ENCODE data around the gene TSPO.

TSPO gene

DNA sequence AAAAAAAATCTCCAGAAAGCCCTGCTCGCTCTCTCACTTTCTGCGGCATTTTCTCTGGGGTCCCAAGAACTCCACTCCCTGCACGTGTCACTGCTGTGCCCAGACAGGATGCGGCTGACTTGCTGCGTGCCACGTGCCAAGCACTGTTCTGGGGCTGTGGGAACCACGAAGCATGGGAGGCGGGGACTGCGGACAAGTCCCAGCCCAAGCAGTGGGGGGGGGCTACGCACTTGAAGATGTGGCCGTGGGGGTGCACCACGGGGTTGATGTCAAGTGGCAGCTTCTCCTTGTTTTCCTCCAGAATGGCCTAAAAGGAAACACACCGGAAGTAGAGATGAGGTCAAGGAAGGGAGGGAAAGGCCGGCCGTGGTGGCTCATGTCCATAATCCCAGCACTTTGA is 24.7 kb downstream of the TSPO start:
- H3K27me3 Mint-ChIP-seq (ENCODE audit: low read depth), result no peaks in the 10 kb centered on the region
- H3K36me3 Mint-ChIP-seq (ENCODE audit: low read depth), result peaks cover 37% of the 10 kb centered on the region
- no peak overlapping the region for H3K27ac Mint-ChIP-seq
- no peaks in the 10 kb centered on the region for H3K9me3 Mint-ChIP-seq
- H3K4me1 Mint-ChIP-seq, result no peaks in the 10 kb centered on the region
- TF ChIP-seq, protein P1, sequence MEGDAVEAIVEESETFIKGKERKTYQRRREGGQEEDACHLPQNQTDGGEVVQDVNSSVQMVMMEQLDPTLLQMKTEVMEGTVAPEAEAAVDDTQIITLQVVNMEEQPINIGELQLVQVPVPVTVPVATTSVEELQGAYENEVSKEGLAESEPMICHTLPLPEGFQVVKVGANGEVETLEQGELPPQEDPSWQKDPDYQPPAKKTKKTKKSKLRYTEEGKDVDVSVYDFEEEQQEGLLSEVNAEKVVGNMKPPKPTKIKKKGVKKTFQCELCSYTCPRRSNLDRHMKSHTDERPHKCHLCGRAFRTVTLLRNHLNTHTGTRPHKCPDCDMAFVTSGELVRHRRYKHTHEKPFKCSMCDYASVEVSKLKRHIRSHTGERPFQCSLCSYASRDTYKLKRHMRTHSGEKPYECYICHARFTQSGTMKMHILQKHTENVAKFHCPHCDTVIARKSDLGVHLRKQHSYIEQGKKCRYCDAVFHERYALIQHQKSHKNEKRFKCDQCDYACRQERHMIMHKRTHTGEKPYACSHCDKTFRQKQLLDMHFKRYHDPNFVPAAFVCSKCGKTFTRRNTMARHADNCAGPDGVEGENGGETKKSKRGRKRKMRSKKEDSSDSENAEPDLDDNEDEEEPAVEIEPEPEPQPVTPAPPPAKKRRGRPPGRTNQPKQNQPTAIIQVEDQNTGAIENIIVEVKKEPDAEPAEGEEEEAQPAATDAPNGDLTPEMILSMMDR (IDR thresholded peaks at IDR 0.05; ENCODE audit: unreplicated experiment in 3 of 3), result no peak
- no peak overlapping the region for H3K4me3 Mint-ChIP-seq

DNA sequence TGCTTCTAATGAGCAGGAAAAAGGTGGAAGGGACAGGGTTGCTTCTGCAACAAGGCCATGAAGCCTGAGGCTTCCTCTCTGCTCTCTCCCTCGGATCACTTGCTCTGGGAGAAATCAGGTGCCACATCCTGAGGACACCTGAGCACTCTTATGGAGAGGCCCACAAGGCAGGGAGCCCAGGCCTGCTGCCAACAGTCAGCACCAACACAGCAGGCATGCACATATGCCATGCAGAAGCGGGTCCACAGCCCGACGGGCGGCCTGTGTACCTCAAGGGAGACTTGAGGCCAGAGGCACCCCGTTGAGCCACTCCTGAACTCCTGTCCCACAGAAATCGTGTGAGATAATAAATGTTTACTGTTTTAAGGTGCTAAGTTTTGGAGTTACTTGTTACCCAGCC is 26.1 kb downstream of the TSPO start:
- Mint-ChIP-seq H3K27me3 (ENCODE audit: low read depth) (no peaks in the 10 kb centered on the region), H3K4me1 (no peaks in the 10 kb centered on the region), H3K4me3 (no peak overlapping the region), H3K9me3 (no peaks in the 10 kb centered on the region), H3K27ac (no peak overlapping the region), H3K36me3 (ENCODE audit: low read depth) (peaks cover 41% of the 10 kb centered on the region)
- TF ChIP-seq, protein P1 (IDR thresholded peaks at IDR 0.05; ENCODE audit: unreplicated experiment in 3 of 3), result no peak

DNA sequence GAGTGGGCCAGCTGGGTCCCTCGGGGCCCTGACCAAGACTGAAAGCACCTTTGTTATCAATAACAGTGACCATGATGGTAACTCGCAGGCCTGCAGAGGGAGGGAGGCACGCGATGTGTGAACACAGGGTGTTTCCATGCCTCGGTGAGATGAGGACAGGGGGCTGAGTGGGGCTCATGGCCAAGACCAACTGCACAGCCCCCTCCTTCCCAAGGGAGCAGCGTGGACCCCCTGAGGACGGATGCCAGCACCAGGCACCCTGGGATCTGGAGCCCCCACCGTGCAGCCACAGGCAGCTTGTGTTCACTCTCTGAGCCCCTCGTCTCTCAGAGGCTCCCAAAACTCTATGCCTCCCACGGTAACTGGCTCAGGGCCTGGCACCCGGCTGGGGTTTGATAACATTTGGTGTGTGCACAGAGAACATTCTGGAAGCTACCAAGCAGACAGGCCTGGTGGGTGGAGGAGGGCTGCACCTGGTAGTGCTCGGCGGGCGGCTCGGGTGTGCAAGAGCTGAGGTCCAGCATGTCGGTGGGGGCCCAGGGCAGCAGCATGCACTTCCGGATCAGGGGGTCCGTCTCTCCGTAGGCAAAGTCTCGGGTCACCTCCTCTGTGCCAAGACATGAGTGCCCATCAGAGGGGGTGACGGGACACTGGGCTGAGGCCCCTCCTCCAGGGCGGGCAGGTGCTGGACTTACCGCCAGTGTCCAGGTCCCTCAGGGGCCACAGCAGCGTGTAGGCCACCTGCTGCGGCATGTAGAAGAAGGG is 28.0 kb downstream of the TSPO start:
- TF ChIP-seq, protein P1 (IDR thresholded peaks at IDR 0.05; ENCODE audit: unreplicated experiment in 3 of 3), result no peak
- H3K36me3 Mint-ChIP-seq (ENCODE audit: low read depth), result peaks cover 32% of the 10 kb centered on the region
- no peak overlapping the region for H3K27ac Mint-ChIP-seq

DNA sequence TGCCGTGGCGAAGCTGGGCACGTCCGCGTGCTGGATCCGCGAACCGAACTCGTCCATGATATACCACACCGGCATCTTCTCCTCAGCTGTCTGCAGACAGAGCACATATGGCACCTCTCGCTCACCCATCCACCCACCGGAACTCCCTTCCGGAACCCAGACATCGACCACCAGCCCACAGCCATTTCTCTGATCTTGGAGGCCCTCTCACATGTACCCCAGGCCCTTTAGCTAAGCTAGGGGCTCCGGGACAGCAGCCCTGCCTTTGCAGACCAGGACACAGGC is 28.5 kb downstream of the TSPO start:
- peaks cover 6% of the 10 kb centered on the region for H3K4me1 Mint-ChIP-seq
- H3K27ac Mint-ChIP-seq, result no peak overlapping the region
- no peaks in the 10 kb centered on the region for H3K27me3 Mint-ChIP-seq (ENCODE audit: low read depth)
- peaks cover 32% of the 10 kb centered on the region for H3K36me3 Mint-ChIP-seq (ENCODE audit: low read depth)
- no peak overlapping the region for H3K4me3 Mint-ChIP-seq
- no peaks in the 10 kb centered on the region for H3K9me3 Mint-ChIP-seq
- TF ChIP-seq, protein P1 (IDR thresholded peaks at IDR 0.05; ENCODE audit: unreplicated experiment in 3 of 3), result no peak

More for the DNA sequence above, 28.0 kb downstream of the TSPO start:
- no peaks in the 10 kb centered on the region for H3K9me3 Mint-ChIP-seq
- H3K4me1 Mint-ChIP-seq, result peaks cover 4% of the 10 kb centered on the region
- no peaks in the 10 kb centered on the region for H3K27me3 Mint-ChIP-seq (ENCODE audit: low read depth)
- H3K4me3 Mint-ChIP-seq, result no peak overlapping the region

DNA sequence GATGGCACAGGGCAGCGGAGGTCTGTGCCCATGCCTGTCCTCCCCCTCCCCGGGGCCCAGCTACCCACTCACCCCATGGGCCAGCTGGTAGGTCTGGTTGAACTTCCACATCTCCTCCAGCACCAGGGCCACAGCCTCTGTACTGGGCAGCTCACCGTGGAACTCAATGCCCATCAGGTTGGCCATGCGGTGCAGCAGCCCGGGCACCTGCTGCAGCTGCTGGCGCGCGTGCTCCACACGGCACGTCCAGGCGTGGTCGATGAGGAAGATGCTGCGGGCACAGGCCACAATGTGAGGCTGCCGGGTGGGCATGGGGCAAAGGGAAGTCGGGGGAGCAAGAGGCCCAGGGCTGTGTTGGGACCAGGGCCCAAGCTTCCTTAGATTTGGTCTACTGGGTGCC is 29.3 kb downstream of the TSPO start:
- H3K27me3 Mint-ChIP-seq (ENCODE audit: low read depth), result no peaks in the 10 kb centered on the region
- TF ChIP-seq, protein P1 (IDR thresholded peaks at IDR 0.05; ENCODE audit: unreplicated experiment in 3 of 3), result no peak
- peaks cover 6% of the 10 kb centered on the region for H3K4me1 Mint-ChIP-seq
- peaks cover 32% of the 10 kb centered on the region for H3K36me3 Mint-ChIP-seq (ENCODE audit: low read depth)
- no peaks in the 10 kb centered on the region for H3K9me3 Mint-ChIP-seq
- H3K27ac Mint-ChIP-seq, result no peak overlapping the region
- H3K4me3 Mint-ChIP-seq, result no peak overlapping the region

Measured in nephron (organoid).